B cell (primary cell): ENCODE measurements around the gene RNF215. TPM values are rescaled to one million over a fixed set of nuclear protein-coding genes. Genes with fewer than 3 reads are reported as not detected.

Source experiments
- ATAC-seq: fragments of 200-7000 bp; cut with Tn5 transposase; one replicate; pipeline ENCODE4 v1.10.0; 2021; ENCODE audit warnings: low read depth, mild to moderate bottlenecking, moderate number of reproducible peaks, moderate library complexity
- CTCF ChIA-PET: fragments of 350-600 bp; sonication (Branson Sonifier 250); formaldehyde crosslinking; loops from one replicate; lab custom pipeline; 2021; ENCODE audit warnings: antibody characterized with exemption, inconsistent platforms; lab: Charles Lee
- POLR2A ChIA-PET: fragments of 350-600 bp; sonication (Branson Sonifier 250); formaldehyde crosslinking; loops from one replicate; lab custom pipeline; 2021; ENCODE audit warnings: antibody characterized with exemption; lab: Charles Lee
- DNase-seq: peaks from one replicate; pipeline ENCODE4 v3.0.0; 2013
- H2AFZ ChIP-seq: 2 replicates; pipeline ENCODE4 v1.6.1; 2012; ENCODE audit warnings: mild to moderate bottlenecking, low read depth, low read length; ENCODE audit not compliant: insufficient read depth, poor library complexity, severe bottlenecking
- H3K27ac ChIP-seq, 2 donors: 1 replicate in 1 of 2; 2 replicates in 1 of 2; pipeline ENCODE4 v1.5.1; 2012 to 2013; ENCODE audit warnings: low read length in 2 of 2, mild to moderate bottlenecking in 2 of 2, moderate library complexity in 1 of 2
- H3K27me3 ChIP-seq, 4 experiments: fragments of 200-600 bp in 1 of 4; sonication (generic) in 1 of 4; replicated peaks in 1 of 4; 1 replicate in 2 of 4; 2 replicates in 2 of 4; pipeline versions ENCODE4 v1.6.1 to v1.7.0; 2013 to 2016; ENCODE audit warnings: low read length in 3 of 4, mild to moderate bottlenecking in 2 of 4, mixed read lengths in 1 of 4, moderate library complexity in 1 of 4; ENCODE audit not compliant: insufficient read depth in 4 of 4, control insufficient read depth in 3 of 4; ENCODE audit errors: control extremely low read depth in 1 of 4
- H3K36me3 ChIP-seq, 2 experiments: replicated peaks in 1 of 2; 1 replicate in 1 of 2; 2 replicates in 1 of 2; pipeline versions ENCODE4 v1.6.1 to v1.7.1; 2013; ENCODE audit warnings: low read length in 1 of 2; ENCODE audit not compliant: insufficient read depth in 2 of 2, control insufficient read depth in 1 of 2; ENCODE audit errors: control extremely low read depth in 1 of 2, extremely low read depth in 1 of 2
- H3K4me1 ChIP-seq, 2 donors: fragments of 200-600 bp in 1 of 2; sonication (generic) in 1 of 2; 1 replicate in 1 of 2; 2 replicates in 1 of 2; pipeline versions ENCODE4 v1.5.1 to v1.6.1; 2013 to 2017; ENCODE audit warnings: low read length in 2 of 2; ENCODE audit not compliant: control insufficient read depth in 2 of 2, insufficient read depth in 2 of 2
- H3K4me2 ChIP-seq: replicated peaks from 2 replicates; pipeline ENCODE3; 2012; ENCODE audit warnings: mild to moderate bottlenecking, low read depth, low read length; ENCODE audit not compliant: poor library complexity, severe bottlenecking
- H3K4me3 ChIP-seq, 5 experiments: fragments of 200-600 bp in 1 of 5; sonication (generic) in 1 of 5; 1 replicate in 3 of 5; 2 replicates in 2 of 5; pipeline versions ENCODE4 v1.5.1 to v1.7.0; 2011 to 2016; ENCODE audit warnings: low read length in 4 of 5, mild to moderate bottlenecking in 4 of 5, low read depth in 2 of 5, control low read depth in 1 of 5, moderate library complexity in 1 of 5; ENCODE audit not compliant: insufficient read depth in 1 of 5; ENCODE audit errors: control extremely low read depth in 1 of 5, extremely low read depth in 1 of 5
- H3K79me2 ChIP-seq: fragments of 200-600 bp; sonication (generic); one replicate; pipeline ENCODE4 v1.6.0; 2016; ENCODE audit warnings: low read length; ENCODE audit not compliant: control insufficient read depth, insufficient read depth
- H3K9ac ChIP-seq: fragments of 200-600 bp; sonication (generic); 2 replicates; pipeline ENCODE4 v1.6.1; 2017; ENCODE audit warnings: mild to moderate bottlenecking, low read length, moderate library complexity
- H3K9me3 ChIP-seq, 3 donors: one replicate each; pipeline versions ENCODE4 v1.6.1 to v1.7.1; 2013; ENCODE audit warnings: low read length in 2 of 3; ENCODE audit not compliant: control insufficient read depth in 2 of 3, insufficient read depth in 1 of 3; ENCODE audit errors: control extremely low read depth in 1 of 3
- H4K20me1 ChIP-seq: 2 replicates; pipeline ENCODE4 v1.6.0; 2012; ENCODE audit warnings: mild to moderate bottlenecking, low read length; ENCODE audit not compliant: insufficient read depth, control insufficient read depth, poor library complexity, severe bottlenecking
- H3K27ac Mint-ChIP-seq: one replicate; pipeline ENCODE4 v1.8.0; 2021; ENCODE audit warnings: mixed read lengths
- H3K27me3 Mint-ChIP-seq: one replicate; pipeline ENCODE4 v1.8.0; 2021; ENCODE audit warnings: mixed read lengths
- H3K4me1 Mint-ChIP-seq: one replicate; pipeline ENCODE4 v1.8.0; 2021; ENCODE audit warnings: mixed read lengths
- H3K4me3 Mint-ChIP-seq: one replicate; pipeline ENCODE4 v1.8.0; 2021; ENCODE audit warnings: mixed read lengths
- H3K9me3 Mint-ChIP-seq: one replicate; pipeline ENCODE4 v1.8.0; 2022; ENCODE audit warnings: mixed read lengths; ENCODE audit not compliant: insufficient read depth
- EZH2 ChIP-seq: IDR thresholded peaks from 2 replicates; pipeline ENCODE4 v1.6.1; 2012; ENCODE audit warnings: borderline replicate concordance, low read depth, mild to moderate bottlenecking, moderate library complexity, low read length; ENCODE audit not compliant: insufficient read depth, poor library complexity, severe bottlenecking
- WGBS: methylation state at CpG from one replicate; pipeline ENCODE4 v1.1.5; 2013; ENCODE audit warnings: missing lambda C conversion rate; ENCODE audit not compliant: insufficient coverage; 5-methylcytosine and 5-hydroxymethylcytosine counted together
- intact Hi-C: fragments of 100-400 bp; cut with micrococcal nuclease; formaldehyde crosslinking; loops from one replicate; pipeline ENCODE4 v1.10.0; 2022
- polyA plus RNA-seq: library from polyadenylated mRNA; depleted of rRNA; stranded (reverse); fragments of >200 nt; gene quantifications from 2 replicates; pipeline ENCODE4 v1.2.3, GENCODE V29; 2012
- total RNA-seq, 2 donors: library from RNA; stranded (reverse); fragments of 120-200 nt in 1 of 2; gene quantifications; 1 replicate in 1 of 2; 2 replicates in 1 of 2; pipeline versions ENCODE4 v1.2.3 to v1.2.4, GENCODE V29; 2013 to 2022
- TF ChIP-seq, protein P1 (sequence below): fragments of 200-600 bp; IDR thresholded peaks from one replicate; pipeline ENCODE4 v1.8.0; 2022; ENCODE audit warnings: antibody characterized with exemption, mild to moderate bottlenecking

Gene RNF215
- total and polyA plus RNA-seq, 2 donors (not counting 1 experiment from before 2014, with no cell fraction given): 8.8 to 18.6 TPM

- CTCF ChIA-PET: interaction anchor here (0.6 to 12.3 kb wide), 5 partner anchors 9 to 64 kb away, joined by 3 to 169 read pairs (median 4); partner anchors contain the start of genes CASTOR1 and SF3A1
- TF ChIP-seq, protein P1, sequence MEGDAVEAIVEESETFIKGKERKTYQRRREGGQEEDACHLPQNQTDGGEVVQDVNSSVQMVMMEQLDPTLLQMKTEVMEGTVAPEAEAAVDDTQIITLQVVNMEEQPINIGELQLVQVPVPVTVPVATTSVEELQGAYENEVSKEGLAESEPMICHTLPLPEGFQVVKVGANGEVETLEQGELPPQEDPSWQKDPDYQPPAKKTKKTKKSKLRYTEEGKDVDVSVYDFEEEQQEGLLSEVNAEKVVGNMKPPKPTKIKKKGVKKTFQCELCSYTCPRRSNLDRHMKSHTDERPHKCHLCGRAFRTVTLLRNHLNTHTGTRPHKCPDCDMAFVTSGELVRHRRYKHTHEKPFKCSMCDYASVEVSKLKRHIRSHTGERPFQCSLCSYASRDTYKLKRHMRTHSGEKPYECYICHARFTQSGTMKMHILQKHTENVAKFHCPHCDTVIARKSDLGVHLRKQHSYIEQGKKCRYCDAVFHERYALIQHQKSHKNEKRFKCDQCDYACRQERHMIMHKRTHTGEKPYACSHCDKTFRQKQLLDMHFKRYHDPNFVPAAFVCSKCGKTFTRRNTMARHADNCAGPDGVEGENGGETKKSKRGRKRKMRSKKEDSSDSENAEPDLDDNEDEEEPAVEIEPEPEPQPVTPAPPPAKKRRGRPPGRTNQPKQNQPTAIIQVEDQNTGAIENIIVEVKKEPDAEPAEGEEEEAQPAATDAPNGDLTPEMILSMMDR: no peak
- TF ChIP-seq EZH2: no peak
- Histone ChIP-seq H3K9me3 (no peaks in the 10 kb centered on the region), H3K27me3 (no peaks in the 10 kb centered on the region), H3K36me3 (peaks cover 31 to 93% of the 10 kb centered on the region in 2 experiments), H3K4me1 (no peaks in the 10 kb centered on the region), H3K27ac (no peak overlapping the region), H3K79me2 (peaks cover 71% of the 10 kb centered on the region), H3K9ac (no peak overlapping the region), H2AFZ (no peak overlapping the region), H3K4me3 (no peak overlapping the region), H4K20me1 (peaks cover 97% of the 10 kb centered on the region), H3K4me2 (no peak overlapping the region)
- no peak overlapping the region for H3K4me3 Mint-ChIP-seq
- no CpG with 5 or more reads among the region's 5 CpGs for WGBS
- ATAC-seq: no peak
- POLR2A ChIA-PET: no interaction called here
- H3K4me1 Mint-ChIP-seq: peaks cover 21% of the 10 kb centered on the region
- H3K27ac Mint-ChIP-seq: no peak overlapping the region
- H3K27me3 Mint-ChIP-seq: no peaks in the 10 kb centered on the region
- no peaks in the 10 kb centered on the region for H3K9me3 Mint-ChIP-seq
- no peak for DNase-seq
- intact Hi-C loops: no loop called here
These were observed 39.8 kb downstream of the RNF215 start for GRCh38 chr22:30347255-30347892.

DNA sequence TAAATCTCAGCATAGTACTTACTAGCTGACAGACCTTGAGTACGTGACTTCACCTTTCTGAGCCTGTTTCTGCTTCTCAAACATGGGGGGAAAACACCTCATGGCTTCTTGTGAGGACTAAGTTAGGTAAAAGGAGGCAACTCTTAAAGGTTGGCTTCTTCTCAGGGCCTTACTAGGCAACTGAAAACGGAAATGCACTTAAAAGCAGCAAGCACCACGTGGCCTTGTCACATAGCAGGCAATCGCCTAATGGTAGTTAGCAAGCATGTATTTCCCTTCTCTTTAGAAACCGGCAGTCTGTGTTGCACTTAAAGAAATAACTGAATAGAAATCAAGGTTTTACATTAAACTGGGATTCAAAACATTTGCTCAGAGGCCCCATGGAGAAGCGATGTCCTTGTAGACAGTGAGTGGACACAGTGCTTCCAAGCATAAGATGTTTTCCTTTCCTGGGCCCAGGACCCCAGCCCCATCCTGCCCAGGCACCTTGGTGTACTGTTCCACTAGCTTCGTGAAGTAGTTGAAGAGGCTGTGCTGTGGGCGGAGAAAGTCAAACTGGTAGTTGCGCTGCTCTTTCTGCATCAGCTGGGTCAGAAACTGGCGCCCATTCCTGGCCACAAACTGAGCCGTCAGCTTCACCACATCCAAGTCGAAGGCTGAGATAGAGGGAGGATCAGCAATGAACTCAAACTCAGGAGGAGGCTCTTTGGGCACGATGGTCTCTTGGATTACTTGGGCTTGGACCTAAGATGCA, 42.6 kb downstream of the RNF215 start:
- no peaks in the 10 kb centered on the region for H3K4me1 ChIP-seq
- H3K4me2 ChIP-seq: no peak overlapping the region
- H3K4me1 Mint-ChIP-seq: peaks cover 10% of the 10 kb centered on the region
- H4K20me1 ChIP-seq: peaks cover 86% of the 10 kb centered on the region
- intact Hi-C loops: no loop called here
- TF ChIP-seq, protein P1: no peak
- no peak for TF ChIP-seq EZH2
- ChIA-PET POLR2A (no interaction called here), CTCF (interaction anchor here (3.8 kb wide), 1 partner anchor 56 kb away, joined by 11 read pairs; the partner anchor contains the start of gene CASTOR1)
- H3K4me3 Mint-ChIP-seq: no peak overlapping the region
- H3K27me3 ChIP-seq: no peaks in the 10 kb centered on the region
- DNase-seq (no peak), ATAC-seq (no peak)
- no peak overlapping the region for H3K4me3 ChIP-seq
- H3K9me3 Mint-ChIP-seq: no peaks in the 10 kb centered on the region
- WGBS: 96% methylated on average over 10 of the region's 13 CpGs
- H3K36me3 ChIP-seq: peaks cover 23 to 94% of the 10 kb centered on the region in 2 experiments
- no peak overlapping the region for H3K27ac Mint-ChIP-seq
- H3K9ac ChIP-seq: no peak overlapping the region
- no peak overlapping the region for H2AFZ ChIP-seq
- H3K27me3 Mint-ChIP-seq: no peaks in the 10 kb centered on the region
- peaks cover 43% of the 10 kb centered on the region for H3K79me2 ChIP-seq
- H3K27ac ChIP-seq: no peak overlapping the region
- H3K9me3 ChIP-seq: no peaks in the 10 kb centered on the region
